GM18868 (cell line): ENCODE measurements around the gene DMWD.
A peak's percentile ranks its signal among the peaks of the same experiment; 100 is the strongest.
"Not testable (repeated sequence)": the region's sequence is repeated elsewhere in the genome, so short reads cannot be mapped to it uniquely, and the experiment has no call there.

Source experiments
- ATAC-seq: cut with Tn5 transposase; IDR thresholded peaks from one replicate; pipeline ENCODE4 v1.9.1; 2021; ENCODE audit warnings: mild to moderate bottlenecking, moderate library complexity; ENCODE audit not compliant: unreplicated experiment

The DMWD gene

DNA sequence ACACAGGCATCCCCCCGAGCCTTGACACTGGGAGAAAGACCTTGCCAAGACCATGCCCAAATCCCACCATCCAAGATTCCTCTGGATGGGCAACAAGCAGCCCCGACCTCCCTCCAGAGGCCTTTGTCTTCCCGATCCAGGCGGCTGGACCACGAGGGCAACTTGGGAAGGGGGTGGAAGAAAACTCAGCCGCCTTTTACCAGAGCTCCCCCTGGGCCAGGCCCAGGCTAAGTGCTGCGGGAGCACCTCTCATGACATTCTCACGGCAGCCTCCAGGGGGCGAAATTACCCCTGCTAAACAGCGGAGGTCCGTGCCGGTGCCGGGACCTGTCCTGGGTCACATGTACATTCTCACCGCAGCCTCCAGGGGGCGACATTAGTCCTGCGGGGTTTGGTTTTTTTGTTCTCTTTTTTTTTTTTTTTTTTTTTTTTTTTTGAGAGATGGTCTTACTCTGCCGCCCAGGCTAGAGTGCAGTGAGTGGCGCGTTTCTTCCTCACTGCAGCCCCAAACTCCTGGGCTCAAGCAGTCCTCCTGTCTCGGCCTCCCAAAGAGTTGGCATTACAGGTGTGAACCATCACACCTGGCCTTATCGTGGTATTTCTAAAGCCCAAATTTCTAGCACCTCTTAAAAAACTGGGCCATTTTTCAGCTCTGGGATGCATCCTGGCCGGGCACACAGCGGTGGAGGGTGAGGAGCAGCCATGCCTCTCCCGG lies 24.5 kb upstream of the DMWD start:
- ATAC-seq = peak; percentile 82

DNA sequence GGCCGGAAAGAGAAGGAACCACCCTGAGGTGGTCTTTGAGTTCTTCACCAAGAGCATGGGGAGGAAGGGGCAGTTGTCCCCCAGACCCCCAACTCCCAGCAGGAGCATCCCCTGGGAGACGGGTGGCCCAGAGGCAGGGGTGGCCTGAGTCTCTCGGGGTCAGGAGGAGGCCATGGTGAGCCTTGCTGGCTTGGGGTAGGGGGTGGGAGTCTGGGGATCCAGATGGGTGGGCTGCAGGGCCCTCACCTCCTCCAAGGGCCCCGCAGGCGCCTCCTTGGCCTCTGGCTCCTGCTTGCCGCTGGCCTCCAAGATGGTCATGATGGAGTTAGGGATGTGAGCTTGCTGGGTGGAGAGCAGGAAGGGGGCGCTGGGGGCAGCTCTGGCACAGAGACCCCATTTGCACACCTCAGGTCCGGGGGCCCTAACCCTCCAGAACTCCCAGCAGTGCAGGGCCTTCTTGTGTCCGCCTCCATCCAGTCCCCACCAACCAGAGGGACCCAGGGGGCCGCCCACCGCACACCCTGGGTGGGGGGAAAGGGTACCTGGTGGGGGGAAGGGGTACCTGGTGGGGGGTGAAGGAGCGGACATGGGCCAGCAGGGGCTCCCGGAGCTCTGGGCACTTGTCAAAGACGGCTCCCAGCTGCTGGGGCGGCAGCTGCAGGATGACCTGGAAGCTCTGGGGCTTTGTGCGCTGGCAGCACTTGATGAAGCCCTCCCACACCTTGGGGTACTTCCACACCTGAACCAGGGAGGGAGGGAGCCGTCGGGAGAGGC lies 23.8 kb upstream of the DMWD start:
- ATAC-seq = no peak

DNA sequence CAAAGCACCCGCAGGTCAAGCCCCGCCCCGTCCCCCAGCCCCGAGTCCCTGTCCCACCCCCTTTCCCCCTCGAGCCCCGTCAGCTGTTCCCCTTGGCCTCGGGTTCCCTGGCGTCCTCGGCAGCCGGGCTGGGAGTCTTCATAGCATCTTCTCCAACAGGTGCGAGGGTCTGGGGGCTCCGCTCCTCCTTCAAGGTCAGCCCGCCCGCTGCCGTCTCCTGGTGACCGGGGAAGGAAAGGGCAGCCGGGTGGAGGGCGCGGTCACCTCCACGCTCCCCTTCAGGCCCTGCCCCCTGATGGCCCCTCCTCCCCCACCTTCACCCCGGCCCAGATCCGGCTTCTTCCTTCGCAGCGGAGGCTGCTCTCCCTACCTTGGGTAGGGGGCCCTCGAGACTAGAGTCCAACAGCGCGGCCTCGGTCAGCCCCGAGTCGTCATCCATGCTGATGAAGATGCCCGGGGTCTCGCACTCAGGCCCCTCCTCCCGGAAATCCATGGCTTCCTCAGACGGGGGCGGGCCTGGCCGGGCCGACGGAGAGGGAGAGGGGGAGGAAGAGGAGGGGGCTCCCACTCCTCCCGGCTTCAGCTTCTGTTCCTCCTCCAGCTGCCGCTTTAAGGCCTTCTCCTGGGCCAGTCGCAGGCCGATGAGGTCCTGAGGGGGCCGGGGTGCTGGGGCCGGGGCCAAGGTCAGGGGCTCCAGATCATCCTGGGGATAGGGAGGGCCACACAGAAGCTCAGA lies 23.0 kb upstream of the DMWD start:
- ATAC-seq = no peak

DNA sequence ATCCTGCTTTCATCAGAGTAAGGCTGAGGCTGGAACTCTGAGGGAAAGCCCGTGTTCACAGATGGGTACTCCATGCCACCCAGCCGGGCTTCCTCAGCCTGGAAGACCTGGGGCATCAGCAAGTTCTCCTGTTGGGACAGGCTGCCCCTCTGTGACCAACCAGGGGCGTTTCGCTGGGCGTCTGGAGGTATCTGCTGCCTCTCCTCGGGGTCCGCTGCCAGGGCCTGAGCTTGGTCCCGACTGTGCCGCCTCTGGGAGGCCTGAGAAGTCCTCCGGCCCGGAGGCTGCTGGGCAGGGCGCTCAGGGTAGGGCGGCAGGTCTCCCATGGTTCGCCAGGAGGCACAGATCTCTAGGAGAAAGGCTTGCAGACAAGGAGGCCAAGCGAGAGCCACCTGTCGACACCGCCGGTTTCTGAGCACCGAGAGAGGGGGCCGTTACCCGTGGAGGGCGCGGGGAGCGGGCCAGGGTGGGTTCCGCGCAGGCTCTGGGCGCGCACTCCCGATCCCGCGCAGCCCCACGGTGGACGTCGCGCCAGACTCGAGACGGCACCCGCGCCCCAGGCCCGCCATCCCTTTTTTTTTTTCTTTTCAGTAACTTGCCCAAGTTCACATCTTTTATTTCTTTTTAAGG lies 22.3 kb upstream of the DMWD start, which contains the start of gene RSPH6A:
Gene RSPH6A (minus strand): TSS at position 458 of the 630 bp plus-strand sequence. CDS start 132 bp downstream, at position 326.
- no peak for ATAC-seq

DNA sequence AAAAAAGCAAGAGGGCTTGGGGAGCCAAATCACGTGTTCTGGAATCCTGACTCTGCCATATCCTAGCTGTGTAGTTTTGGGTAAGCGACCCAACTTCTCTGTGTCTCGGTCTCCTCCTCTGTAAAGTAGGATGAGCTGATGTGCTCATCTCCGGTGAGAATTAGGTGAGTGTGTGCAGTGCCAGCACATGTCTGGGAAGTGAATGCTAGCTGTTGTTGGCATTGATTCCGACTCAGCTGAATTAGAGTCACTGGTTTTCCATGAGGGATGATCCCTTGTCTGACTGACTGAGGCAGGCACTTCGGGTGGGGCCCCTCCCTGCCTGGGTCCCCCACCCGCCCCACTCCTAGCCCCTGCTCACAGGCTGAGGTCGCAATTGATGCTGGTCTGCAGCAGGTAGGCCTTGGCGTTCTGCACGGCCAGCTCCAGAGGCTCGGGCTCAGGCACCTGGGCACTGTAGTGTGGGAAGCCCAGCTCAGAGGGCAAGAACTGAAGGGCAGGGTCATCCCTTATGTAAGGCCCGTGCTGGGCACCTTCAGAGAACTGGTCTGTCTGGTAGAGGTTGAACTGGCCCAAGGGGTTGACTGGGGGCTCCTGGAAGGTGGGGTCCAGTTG lies 21.6 kb upstream of the DMWD start:
- ATAC-seq = no peak

DNA sequence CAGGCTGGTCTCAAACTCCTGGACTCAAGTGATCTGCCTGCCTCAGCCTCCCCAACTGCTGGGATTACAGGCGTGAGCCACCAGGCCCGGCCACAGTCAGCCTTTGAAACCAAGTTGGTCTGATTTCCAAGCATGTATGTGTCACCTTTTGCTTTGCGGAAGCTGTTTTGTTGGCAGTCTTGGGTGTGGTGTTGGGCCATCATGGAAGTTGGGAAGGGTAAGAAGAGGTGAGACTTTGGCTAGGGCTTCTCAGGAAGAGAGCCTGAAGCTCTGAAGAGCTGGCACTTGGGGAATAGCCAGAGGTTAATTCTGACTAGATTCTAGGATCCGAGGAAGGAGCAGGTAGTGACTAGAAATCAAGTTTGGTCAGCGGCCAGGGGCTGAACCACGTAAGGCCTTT lies 19.7 kb upstream of the DMWD start:
- no peak for ATAC-seq

DNA sequence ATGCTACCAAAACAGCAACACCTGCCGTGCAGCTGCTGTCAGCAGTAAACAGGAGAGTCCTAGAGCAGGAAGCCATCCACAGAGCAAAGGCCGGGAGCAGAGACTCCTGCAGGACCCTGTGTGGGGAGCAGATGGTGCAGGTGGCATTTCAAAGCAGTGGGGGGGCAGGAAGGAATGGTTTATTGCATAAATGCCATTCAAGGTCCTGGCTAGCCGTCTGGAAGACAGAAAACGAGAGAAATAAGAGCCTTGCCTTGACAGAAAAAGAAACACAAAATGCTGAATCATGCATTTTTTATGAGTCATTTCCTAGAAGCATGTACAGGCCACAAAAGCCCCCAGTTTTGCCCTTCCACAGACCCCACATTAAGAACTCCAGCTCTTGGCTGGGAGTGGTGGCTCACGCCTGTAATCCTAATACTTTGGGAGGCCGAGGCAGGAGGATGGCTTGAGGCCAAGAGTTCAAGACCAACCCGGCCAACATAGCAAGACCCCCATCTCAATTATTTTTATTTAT lies 17.1 kb upstream of the DMWD start:
- no peak for ATAC-seq

DNA sequence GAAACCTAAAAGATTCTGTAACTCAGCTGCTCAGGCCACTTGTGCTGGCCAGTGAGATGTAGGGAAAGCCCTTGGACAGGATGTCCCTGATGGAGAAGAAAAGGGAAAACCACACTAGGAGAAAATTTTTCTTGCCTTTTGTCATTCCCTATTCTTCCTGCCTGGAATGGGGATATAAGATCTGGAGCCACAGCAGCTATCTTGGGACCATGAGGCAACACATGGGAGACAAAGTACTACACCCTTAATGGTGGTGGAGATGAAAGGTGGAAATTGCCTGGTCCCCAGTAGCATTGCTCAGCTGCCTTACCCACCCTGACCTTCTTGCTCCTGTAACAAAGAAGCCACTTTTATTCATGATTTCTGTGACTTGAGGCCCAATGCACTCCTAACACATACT lies 13.1 kb upstream of the DMWD start:
- ATAC-seq = no peak

DNA sequence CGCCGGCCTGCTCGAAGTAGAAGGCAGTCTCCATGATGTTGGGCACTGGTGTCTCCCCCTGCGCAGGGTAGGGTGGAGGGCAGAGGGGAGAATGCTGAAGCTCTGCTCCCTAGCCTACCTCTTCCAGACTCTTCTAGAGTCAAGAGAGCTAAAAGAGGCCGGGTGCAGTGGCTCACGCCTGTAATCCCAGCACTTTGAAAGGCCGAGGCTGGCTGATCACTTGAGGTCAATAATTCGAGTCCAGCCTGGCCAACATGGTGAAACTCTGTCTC lies 12.2 kb upstream of the DMWD start:
- ATAC-seq = no peak

DNA sequence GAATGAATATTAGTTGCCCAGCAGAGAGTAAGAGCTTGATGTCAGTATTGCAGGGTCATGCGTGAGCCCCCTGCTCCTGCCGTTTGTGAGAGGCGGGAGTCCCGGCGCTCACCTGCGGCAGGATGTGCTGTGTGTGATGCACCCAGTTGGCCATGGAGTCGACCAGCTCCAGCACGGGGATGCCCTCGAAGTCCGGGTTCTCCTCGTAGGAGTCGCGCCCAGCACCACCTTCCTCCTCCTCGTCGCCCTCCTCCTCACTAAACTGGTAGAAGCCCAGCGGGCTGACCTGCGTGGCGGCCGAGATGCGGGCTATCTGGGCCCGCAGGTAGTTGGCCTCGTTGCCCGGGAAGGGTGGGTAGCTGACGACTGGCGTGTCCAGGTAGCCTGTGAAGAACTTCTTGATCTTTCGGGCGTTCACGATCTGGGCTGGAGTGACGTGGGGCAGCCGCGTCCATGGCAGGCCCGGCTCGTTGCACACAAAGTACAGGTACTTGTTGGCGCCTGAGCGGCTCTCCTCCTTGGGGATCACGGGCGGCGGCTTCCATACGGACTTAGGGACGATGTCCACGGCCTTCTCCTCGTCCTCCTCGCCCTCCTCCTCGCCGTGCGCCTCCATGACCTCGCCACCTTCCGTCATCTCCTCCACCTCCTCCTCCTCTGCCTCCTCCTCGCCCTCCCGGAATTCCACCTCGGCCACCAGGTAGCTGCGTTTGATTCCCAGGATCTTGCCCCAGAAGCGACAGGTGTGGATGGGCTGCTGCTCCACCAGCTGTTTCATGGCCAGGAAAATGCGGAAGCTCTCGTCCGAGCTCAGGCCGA lies 11.7 kb upstream of the DMWD start:
- ATAC-seq = no peak

DNA sequence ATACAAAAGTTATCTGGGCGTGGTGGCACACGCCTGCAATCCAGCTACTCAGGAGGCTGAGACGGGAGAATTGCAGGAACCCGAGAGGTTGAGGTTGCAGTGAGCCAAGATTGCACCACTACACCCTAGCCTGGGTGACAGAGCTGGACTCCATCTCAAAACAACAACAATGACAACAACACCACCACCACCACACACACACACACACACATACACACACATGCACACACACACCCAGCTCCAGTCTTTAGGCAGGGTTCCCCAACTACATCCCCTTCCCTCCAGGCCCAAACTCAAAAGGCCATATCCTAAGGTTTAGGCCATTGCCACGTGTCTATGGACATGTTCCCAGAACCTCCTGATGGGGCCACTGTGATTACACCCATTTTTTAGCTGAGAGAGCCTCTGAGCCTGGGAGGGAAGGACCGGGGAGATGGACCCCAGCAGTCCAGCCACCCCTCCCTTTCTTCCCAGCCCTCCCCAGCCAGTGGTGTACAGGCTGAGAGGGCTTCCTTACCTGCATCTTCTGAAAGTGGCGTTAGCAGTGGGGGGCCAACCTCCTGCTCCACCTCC lies 9.0 kb upstream of the DMWD start:
- ATAC-seq = no peak

DNA sequence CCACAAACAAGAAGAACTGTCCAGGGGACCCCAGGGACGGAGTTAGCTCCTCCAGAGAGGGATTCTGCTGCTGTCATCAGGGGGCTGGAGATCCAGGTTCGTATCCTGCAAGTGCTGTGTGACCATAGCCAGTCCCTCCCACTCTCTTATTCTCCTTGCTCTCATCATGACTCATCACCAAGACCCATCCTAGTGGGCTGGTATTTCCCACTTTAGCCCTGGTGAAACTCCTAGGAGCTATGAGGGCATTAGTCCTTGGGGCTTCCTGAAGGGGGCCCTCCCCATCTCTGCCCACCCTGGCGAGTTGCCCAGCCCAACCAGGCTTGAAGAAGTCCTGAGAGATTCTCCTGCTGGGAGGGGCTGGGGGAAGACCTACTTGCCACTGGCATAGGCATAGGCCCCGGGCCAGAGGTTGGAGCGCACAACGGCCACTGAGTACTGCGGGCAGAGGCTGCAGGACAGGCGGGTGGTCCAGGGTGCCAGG lies 7.5 kb upstream of the DMWD start:
- ATAC-seq = no peak

DNA sequence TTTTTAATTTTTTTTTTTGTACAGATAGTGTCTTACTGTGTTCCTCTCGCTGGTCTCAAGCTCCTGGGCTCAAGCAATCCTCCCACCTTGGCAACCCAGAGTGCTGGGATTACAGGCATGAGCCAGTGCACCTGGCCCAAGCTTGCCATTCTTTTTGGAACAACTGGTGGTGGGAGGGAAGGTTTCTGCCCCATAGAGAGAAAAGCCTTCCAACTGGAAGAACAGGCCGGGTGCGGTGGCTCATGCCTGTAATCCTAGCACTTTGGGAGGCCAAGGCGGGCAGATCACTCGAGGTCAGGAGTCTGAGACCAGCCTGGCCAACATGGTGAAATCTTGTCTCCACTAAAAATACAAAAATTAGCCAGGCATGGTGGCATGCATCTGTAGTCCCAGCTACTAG lies 6.9 kb upstream of the DMWD start:
- not testable (repeated sequence) for ATAC-seq

DNA sequence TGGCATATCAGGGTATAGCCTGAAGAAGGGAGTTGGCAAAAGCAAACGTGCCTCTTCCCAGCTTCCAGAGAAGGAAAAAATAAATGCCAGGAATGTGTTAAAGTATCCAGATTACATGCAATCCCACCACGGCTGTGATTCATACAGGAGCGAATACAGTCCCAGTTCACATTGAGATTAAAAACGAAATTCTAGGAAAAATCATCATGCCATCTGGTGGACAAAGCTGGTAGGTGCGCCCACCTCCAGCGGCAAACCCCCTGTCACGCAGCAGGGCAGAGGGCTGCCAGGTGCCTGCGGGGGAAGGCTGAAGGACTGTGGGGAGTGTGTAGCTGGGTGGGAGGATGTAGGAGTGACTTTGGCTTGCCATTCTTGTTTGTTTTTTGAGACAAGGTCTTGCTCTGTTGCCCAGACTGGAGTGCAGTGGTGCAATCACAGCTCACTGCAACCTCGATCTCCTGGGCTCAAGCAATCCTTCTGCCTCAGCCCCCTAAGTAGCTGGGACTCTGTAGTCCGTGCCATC lies 6.4 kb upstream of the DMWD start:
- ATAC-seq = no peak

DNA sequence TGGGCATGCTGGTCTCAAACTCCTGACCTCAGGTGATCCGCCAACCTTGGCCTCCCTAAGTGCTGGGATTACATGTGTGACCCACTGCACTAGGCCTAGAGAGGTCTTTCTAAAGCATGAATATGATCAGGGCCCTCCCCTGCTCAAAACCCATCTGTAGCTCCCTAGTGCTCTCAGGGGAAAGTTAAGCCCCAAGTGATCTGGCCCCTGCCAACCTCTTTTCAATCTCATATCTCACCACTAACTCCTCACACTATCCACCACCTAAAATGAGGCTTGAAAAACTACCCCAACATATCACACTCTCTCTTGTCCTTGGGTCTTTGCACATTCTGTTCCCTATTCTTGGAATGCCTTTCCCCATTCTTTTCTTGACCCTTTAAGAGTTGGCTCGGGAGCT lies 2.0 kb upstream of the DMWD start:
- ATAC-seq = no peak

DNA sequence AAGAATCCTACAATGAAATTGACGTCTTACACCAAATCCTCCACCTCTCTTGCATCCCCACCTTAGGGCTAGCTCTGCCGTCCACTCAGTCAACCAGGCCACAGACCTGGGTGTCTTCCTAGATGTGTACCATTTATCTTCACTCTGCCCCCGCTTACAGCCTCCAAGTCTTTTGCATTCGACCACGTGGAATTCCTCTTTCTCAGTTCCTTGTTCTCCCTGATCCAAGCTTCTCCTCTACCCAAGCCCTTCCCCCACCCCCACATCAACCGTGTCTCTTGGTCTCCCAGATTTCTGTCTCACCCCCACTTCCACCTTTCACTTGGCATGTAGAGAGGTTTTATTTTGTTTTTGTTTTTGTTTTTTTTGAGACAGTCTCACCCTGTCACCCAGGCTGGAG lies 1.2 kb upstream of the DMWD start:
- ATAC-seq = no peak

DNA sequence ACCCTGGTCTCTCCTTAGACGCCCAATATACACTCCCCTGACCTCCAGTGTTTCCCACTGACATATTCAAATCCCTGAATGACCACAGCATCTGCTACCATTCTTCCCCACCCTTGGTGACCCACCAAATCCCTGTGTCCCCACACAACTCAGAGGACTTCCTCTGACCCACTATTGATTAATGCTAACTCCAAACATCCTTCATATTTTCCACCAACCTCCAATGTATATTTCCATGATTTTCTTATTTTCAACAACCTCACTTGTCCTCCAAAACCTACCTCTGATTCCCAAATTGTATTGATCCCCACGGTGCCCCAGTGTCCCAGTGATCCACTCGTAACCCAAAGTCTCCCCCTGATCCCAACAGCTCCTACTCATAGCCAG lies 526 bp upstream of the DMWD start:
- no peak for ATAC-seq

DNA sequence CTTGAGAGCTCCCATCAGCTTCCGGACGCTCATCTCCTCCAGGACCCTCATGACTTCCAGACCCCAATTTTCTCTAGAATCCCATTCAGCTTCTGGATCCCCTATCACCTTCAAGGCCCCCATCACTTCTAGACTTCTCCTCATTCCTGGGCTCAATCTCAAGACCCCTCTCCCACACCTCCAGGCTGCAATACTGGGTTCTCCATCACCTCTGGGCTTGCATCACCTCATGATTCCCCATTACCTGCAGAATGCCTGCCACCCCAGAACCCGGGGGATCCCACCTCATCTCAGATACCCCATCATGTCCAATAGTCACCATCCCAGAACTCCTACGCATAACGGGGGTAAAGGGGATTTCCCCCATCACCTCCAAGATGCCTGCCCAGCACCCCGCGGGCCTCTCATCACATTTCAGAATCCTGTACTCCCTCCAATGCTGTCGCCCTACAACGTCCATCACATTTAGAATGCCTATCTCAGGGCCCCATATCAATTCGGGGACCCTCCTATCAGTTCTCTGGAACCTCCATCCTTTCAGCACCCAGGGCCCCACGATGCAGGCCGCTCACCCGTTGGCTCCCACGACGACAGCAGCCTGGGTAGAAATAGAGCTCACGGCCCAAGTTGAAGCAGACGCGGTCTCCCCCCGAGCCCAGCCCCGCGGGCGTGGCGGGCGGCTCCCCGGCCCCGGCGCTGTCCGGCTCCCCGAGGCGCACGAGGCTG lies 738 bp downstream of the DMWD start:
- no peak for ATAC-seq

DNA sequence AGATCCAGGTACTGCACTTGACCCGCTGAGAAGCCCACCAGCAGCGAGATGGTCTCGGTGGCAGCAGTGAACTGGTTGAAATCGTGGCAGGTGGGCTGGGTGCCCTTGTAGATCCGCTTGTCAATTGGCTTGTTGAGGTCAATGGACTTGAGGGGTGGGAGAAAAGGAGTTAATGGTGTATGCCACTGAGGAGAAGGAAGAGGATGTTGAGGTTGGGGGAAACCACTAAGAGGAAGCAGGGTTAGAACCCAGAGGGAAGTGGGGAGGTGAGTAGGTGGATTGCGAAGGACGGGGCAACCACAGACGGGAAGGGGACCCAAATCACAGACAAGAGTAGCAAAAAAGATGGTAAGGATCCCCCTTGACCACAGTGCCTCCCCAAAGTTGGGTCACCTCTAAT lies 1.7 kb downstream of the DMWD start:
- no peak for ATAC-seq
